ENCODE results near the gene IL2. TPM values are rescaled to one million over a fixed set of nuclear protein-coding genes. Genes with fewer than 3 reads are reported as not detected.

Gene IL2
- not detected for polyA plus RNA-seq (2012; ENCODE audit: insufficient read depth, insufficient read length, low read depth)

GRCh38 chr4:122456231-122457116 is at the start of gene IL2:
TSS of gene IL2 (minus strand) at chr4:122456725. CDS start at chr4:122456440, 285 bp downstream.
- no peaks in the 10 kb centered on the region for H3K4me1 ChIP-seq
- no peaks in the 10 kb centered on the region for H3K9me3 ChIP-seq
- DNase-seq = no peak
- H3K27me3 ChIP-seq = no peaks in the 10 kb centered on the region
- H3K4me3 ChIP-seq (ENCODE audit: low read depth, low read length) = no peak within 1 kb of the TSS
- no peaks in the 10 kb centered on the region for H3K36me3 ChIP-seq
- no peak for TF ChIP-seq CTCF (IDR thresholded peaks at IDR 0.05; ENCODE audit: low read depth, low read length)

- no peaks in the 10 kb centered on the region for H3K27me3 ChIP-seq
- H3K9me3 ChIP-seq = no peaks in the 10 kb centered on the region
- DNase-seq = no peak
- H3K36me3 ChIP-seq = no peaks in the 10 kb centered on the region
- no peaks in the 10 kb centered on the region for H3K4me1 ChIP-seq
- TF ChIP-seq CTCF (IDR thresholded peaks at IDR 0.05; ENCODE audit: low read depth, low read length) = no peak
- no peak overlapping the region for H3K4me3 ChIP-seq (ENCODE audit: low read depth, low read length)
These were observed 46.7 kb upstream of the IL2 start for GRCh38 chr4:122503214-122503613.

- DNase-seq = no peak
These were observed 44.5 kb upstream of the IL2 start for GRCh38 chr4:122500852-122501501.

GRCh38 chr4:122489061-122489460 is 32.5 kb upstream of the IL2 start:
- no peaks in the 10 kb centered on the region for H3K9me3 ChIP-seq
- H3K27me3 ChIP-seq = no peaks in the 10 kb centered on the region
- DNase-seq = no peak
- no peaks in the 10 kb centered on the region for H3K4me1 ChIP-seq
- no peak for TF ChIP-seq CTCF (IDR thresholded peaks at IDR 0.05; ENCODE audit: low read depth, low read length)
- H3K4me3 ChIP-seq (ENCODE audit: low read depth, low read length) = no peak overlapping the region
- no peaks in the 10 kb centered on the region for H3K36me3 ChIP-seq

More at GRCh38 chr4:122500852-122501501, 44.5 kb upstream of the IL2 start:
- H3K27me3 ChIP-seq = no peaks in the 10 kb centered on the region
- H3K4me3 ChIP-seq (ENCODE audit: low read depth, low read length) = no peak overlapping the region
- TF ChIP-seq CTCF (IDR thresholded peaks at IDR 0.05; ENCODE audit: low read depth, low read length) = no peak
- no peaks in the 10 kb centered on the region for H3K36me3 ChIP-seq
- no peaks in the 10 kb centered on the region for H3K4me1 ChIP-seq
- no peaks in the 10 kb centered on the region for H3K9me3 ChIP-seq

GRCh38 chr4:122483481-122483880 is 27.0 kb upstream of the IL2 start:
- Histone ChIP-seq H3K27me3 (no peaks in the 10 kb centered on the region), H3K4me1 (no peaks in the 10 kb centered on the region), H3K9me3 (no peaks in the 10 kb centered on the region), H3K36me3 (no peaks in the 10 kb centered on the region), H3K4me3 (ENCODE audit: low read depth, low read length) (no peak overlapping the region)
- no peak for DNase-seq
- TF ChIP-seq CTCF (IDR thresholded peaks at IDR 0.05; ENCODE audit: low read depth, low read length) = no peak
